Measurements from ENCODE around the gene EFEMP2. TPM values are rescaled to one million over a fixed set of nuclear protein-coding genes. Genes with fewer than 3 reads are reported as not detected.

EFEMP2 gene
- total RNA-seq, 2 experiments from 2014 or later = 7.2 to 7.6 TPM

DNA sequence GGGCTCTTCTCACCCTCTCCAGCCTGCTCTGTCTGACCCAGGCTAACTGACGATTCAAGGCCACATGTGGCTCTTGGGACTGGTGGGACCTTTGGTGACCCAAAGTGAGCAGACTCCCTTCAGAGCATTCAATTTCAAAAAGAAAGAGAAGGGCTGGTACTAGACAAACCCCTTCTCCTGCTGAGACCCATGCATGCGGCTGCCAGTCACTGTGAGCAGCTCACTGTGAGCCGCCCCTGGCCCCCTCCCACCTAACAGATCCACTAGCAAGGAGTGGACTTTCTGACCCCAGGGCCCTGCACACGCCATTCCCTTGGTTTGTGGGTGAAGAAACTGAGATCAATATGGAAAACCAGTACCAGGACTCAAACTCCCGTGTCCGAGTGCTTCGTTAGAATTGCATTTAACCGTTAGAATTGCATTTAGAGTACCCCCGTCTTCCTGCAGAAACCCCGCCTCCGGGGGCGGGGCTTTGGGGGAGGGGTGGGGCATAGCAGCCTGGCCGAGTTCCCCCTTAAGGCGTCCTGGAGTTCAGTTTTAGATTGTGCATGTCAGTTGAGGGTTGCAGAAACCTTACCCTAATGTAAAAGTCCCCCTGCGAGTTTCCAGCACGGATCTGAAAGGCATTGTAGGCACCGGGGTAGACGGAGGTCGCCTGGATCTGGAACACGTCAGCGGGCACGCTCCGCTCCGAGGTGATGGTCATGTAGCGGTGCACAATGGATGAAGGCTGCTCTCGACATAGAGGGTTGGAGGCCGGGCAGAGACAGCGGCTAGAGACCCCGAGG lies 5.1 kb downstream of the EFEMP2 start:
- Histone ChIP-seq H3K4me2 (ENCODE audit: low read length) (peak overlapping the region; percentile 15; the same call in 1 of the 2 replicates), H3K4me3 (ENCODE audit: low read depth, low read length, poor library complexity, severe bottlenecking) (no peak overlapping the region), H2AFZ (ENCODE audit: low read length) (no peak overlapping the region), H3K4me1 (ENCODE audit: insufficient read depth, low read length, poor library complexity, severe bottlenecking) (peaks cover 21% of the 10 kb centered on the region), H3K36me3 (ENCODE audit: insufficient read depth, low read length) (peaks cover 49% of the 10 kb centered on the region), H3K27ac (ENCODE audit: low read depth, low read length, poor library complexity, severe bottlenecking) (peak overlapping the region; percentile 28), H3K79me2 (ENCODE audit: insufficient read depth, low read depth, low read length) (no peaks in the 10 kb centered on the region), H3K9me2 (ENCODE audit: insufficient read depth, low read length) (no peaks in the 10 kb centered on the region), H3K9me3 (ENCODE audit: low read length) (no peaks in the 10 kb centered on the region), H4K20me1 (ENCODE audit: insufficient read depth, low read length) (no peaks in the 10 kb centered on the region)
- POLR2A ChIA-PET = interaction anchor here (1.5 kb wide), 1 partner anchor 21 kb away, joined by 3 read pairs; the partner anchor contains the start of gene FIBP
- peak; percentile 54 for DNase-seq (ENCODE audit: low spot score)
- no TSS peak for BruUV-seq (replicated peaks)
- intact Hi-C loops (cut with micrococcal nuclease; ENCODE audit: unreplicated experiment) = no loop called here
- CTCF ChIA-PET (ENCODE audit: unreplicated experiment) = no interaction called here
- TF ChIP-seq CTCF (conservative IDR thresholded peaks at IDR 0.05; ENCODE audit: low read length) = no peak
- no peak for TF ChIP-seq EZH2phosphoT487 (IDR thresholded peaks at IDR 0.05; ENCODE audit: borderline replicate concordance, low read depth, low read length)

- CTCF ChIA-PET (ENCODE audit: unreplicated experiment) = no interaction called here
- H4K20me1 ChIP-seq (ENCODE audit: insufficient read depth, low read length) = no peaks in the 10 kb centered on the region
- DNase-seq (ENCODE audit: low spot score) = no peak
- H3K9me3 ChIP-seq (ENCODE audit: low read length) = no peaks in the 10 kb centered on the region
- H3K4me1 ChIP-seq (ENCODE audit: insufficient read depth, low read length, poor library complexity, severe bottlenecking) = peaks cover 27% of the 10 kb centered on the region
- peak overlapping the region; percentile 28 for H3K27ac ChIP-seq (ENCODE audit: low read depth, low read length, poor library complexity, severe bottlenecking)
- intact Hi-C loops (cut with micrococcal nuclease; ENCODE audit: unreplicated experiment) = no loop called here
- H3K79me2 ChIP-seq (ENCODE audit: insufficient read depth, low read depth, low read length) = peaks cover 5% of the 10 kb centered on the region; the same call in 1 of the 2 replicates
- no peak overlapping the region for H3K4me2 ChIP-seq (ENCODE audit: low read length)
- BruUV-seq (replicated peaks) = no TSS peak
- POLR2A ChIA-PET = interaction anchor here (0.6 to 1.5 kb wide), 2 partner anchors 22 to 26 kb away, joined by 3 read pairs; partner anchors contain the start of gene FIBP
- no peak overlapping the region for H3K4me3 ChIP-seq (ENCODE audit: low read depth, low read length, poor library complexity, severe bottlenecking)
- H3K9me2 ChIP-seq (ENCODE audit: insufficient read depth, low read length) = no peaks in the 10 kb centered on the region
- peaks cover 57% of the 10 kb centered on the region for H3K36me3 ChIP-seq (ENCODE audit: insufficient read depth, low read length)
- TF ChIP-seq EZH2phosphoT487 (IDR thresholded peaks at IDR 0.05; ENCODE audit: borderline replicate concordance, low read depth, low read length) (no peak), CTCF (conservative IDR thresholded peaks at IDR 0.05; ENCODE audit: low read length) (no peak)
- no peak overlapping the region for H2AFZ ChIP-seq (ENCODE audit: low read length)
Measured at GRCh38 chr11:65866509-65867283, 5.9 kb downstream of the EFEMP2 start.
